ENCODE data around the gene TMEM171. TPM values are rescaled to one million over a fixed set of nuclear protein-coding genes. Genes with fewer than 3 reads are reported as not detected.

TMEM171 gene
- total and polyA plus RNA-seq, 9 of the 15 experiments (the other 6 are each of a cell fraction or from before 2014, with no cell fraction given) = 0.08 TPM; not detected in 8

DNA sequence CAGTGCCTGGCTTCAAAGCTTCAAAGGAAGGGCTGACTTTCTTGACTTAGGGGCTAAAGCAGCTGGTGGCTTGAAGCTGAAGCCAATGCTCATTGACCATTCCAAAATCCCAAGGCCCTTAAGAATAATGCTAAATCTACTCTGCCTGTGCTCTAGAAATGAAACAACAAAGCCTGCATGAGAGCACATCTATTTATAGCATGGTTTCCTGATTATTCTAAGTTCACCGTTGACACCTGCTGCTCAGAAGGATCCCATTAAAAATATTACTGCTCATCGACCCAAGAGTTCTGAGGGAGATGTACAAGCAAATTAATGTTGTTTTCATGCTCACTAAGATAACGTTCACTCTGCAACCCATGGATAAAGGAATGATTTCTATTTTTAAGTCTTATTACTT, 59.4 kb downstream of the TMEM171 start (continued):
- TF ChIP-seq, protein P1, sequence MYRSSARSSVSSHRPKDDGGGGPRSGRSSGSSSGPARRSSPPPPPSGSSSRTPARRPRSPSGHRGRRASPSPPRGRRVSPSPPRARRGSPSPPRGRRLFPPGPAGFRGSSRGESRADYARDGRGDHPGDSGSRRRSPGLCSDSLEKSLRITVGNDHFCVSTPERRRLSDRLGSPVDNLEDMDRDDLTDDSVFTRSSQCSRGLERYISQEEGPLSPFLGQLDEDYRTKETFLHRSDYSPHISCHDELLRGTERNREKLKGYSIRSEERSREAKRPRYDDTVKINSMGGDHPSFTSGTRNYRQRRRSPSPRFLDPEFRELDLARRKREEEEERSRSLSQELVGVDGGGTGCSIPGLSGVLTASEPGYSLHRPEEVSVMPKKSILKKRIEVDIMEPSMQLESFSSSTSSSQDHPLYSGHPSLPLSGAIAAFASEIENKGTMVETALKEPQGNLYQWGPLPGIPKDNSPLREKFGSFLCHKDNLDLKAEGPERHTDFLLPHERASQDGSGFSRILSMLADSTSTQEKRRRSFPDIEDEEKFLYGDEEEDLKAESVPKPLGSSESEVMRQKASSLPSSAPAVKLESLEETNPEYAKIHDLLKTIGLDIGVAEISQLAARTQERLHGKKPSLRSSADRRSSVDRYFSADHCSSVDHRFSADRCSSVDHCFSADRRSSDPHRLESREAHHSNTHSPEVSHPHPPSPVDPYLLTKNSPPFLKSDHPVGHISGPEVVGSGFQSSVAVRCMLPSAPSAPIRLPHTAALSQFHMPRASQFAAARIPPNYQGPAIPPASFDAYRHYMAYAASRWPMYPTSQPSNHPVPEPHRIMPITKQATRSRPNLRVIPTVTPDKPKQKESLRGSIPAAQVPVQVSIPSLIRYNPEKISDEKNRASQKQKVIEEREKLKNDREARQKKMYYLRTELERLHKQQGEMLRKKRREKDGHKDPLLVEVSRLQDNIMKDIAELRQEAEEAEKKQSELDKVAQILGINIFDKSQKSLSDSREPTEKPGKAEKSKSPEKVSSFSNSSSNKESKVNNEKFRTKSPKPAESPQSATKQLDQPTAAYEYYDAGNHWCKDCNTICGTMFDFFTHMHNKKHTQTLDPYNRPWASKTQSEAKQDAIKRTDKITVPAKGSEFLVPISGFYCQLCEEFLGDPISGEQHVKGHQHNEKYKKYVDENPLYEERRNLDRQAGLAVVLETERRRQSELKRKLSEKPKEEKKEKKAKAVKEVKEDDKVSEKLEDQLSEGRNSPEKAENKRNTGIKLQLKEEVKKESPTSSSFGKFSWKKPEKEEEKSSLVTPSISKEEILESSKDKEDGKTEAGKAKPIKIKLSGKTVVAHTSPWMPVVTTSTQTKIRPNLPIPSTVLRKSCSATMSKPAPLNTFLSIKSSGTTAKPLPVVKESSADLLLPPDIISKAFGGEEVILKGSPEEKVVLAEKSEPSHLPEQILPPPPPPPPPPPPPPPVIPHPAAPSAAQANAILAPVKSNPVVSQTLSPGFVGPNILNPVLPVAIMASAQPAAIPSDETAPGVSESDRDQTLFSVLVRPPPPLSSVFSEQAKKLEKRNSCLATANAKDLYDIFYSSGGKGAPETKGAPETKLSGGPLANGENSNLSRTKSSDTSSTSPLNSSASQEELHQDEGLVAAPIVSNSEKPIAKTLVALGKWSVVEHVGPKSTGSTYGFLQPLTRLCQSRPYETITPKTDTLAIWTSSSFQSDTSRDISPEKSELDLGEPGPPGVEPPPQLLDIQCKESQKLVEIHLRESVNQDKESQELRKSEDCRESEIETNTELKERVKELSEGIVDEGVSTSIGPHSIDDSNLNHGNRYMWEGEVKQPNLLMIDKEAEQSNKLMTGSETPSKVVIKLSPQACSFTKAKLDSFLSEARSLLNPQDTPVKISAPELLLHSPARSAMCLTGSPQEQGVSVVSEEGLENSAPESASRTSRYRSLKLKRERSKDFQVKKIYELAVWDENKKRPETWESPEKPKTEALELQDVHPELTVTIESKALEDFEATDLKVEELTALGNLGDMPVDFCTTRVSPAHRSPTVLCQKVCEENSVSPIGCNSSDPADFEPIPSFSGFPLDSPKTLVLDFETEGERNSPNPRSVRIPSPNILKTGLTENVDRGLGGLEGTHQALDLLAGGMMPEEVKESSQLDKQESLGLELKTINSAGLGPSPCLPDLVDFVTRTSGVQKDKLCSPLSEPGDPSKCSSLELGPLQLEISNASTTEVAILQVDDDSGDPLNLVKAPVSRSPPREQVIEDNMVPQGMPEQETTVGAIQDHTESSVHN (IDR thresholded peaks at IDR 0.05; ENCODE audit: borderline replicate concordance in 1 of 2, low read depth in 1 of 2) = no peak
- TF ChIP-seq, protein P2, sequence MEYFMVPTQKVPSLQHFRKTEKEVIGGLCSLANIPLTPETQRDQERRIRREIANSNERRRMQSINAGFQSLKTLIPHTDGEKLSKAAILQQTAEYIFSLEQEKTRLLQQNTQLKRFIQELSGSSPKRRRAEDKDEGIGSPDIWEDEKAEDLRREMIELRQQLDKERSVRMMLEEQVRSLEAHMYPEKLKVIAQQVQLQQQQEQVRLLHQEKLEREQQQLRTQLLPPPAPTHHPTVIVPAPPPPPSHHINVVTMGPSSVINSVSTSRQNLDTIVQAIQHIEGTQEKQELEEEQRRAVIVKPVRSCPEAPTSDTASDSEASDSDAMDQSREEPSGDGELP (CRISPR knock-in tag; IDR thresholded peaks at IDR 0.05; ENCODE audit: borderline replicate concordance) = no peak
- TF ChIP-seq KDM2B (CRISPR knock-in tag; IDR thresholded peaks at IDR 0.05) = no peak
